ENCODE measurements around the gene PRR35. TPM values are rescaled to one million over a fixed set of nuclear protein-coding genes. Genes with fewer than 3 reads are reported as not detected.
A peak's percentile ranks its signal among the peaks of the same experiment; 100 is the strongest.

The PRR35 gene
- total and polyA plus RNA-seq, 3 donors from 2014 or later = 1.7 to 7.2 (median 5.0) TPM

DNA sequence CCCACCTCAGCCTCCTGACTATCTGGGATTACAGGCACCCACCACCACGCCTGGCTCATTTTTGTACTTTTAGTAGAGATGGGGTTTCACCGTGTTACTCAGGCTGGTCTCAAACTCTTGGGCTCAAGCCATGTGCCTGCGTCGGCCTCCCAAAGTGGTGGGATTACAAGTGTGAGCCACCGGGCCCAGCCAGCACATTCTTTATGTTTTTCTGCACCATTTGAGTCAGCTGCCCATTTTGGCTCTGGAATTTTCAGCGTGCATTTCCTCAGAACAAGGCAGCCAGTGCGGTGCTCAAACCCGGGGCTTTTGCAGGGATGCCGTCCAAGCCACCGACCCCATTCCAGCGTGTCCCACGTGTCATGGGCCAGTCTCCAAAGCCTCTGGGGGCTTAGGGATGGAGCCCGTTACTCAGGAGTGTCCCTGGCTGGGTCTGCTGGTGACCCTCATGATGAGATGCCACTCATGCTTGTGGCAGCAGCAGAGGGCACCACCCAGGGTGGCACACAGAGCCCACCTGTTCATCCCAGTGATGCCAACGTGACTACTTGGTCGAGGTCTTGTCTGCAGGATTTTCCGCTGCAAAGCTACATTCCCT is 26.0 kb downstream of the PRR35 start:
- Histone ChIP-seq H3K4me3 (no peak overlapping the region), H3K36me3 (ENCODE audit: low read depth, missing control alignments) (no peaks in the 10 kb centered on the region), H3K27me3 (no peaks in the 10 kb centered on the region), H3K9me3 (no peaks in the 10 kb centered on the region), H3K27ac (no peak overlapping the region), H3K4me1 (peaks cover 19% of the 10 kb centered on the region)
- intact Hi-C loops (cut with DNase I; ENCODE audit: low total_unique reads) = loop anchor here (10.0 kb wide), 2 partner anchors 49 to 79 kb away; partner anchors contain the start of genes METTL26, RHOT2 and WFIKKN1
- 46 to 58% methylated on average over 8 to 16 of the region's 16 CpGs for WGBS, 2 donors
- DNase-seq = no peak
- no peak for TF ChIP-seq POLR2A (IDR thresholded peaks at IDR 0.05)
- TF ChIP-seq CTCF (IDR thresholded peaks at IDR 0.05) = no peak

- Histone ChIP-seq H3K4me3 (no peak overlapping the region), H3K4me1 (peaks cover 22% of the 10 kb centered on the region)
Measured at GRCh38 chr16:586645-587590, 26.7 kb downstream of the PRR35 start.

DNA sequence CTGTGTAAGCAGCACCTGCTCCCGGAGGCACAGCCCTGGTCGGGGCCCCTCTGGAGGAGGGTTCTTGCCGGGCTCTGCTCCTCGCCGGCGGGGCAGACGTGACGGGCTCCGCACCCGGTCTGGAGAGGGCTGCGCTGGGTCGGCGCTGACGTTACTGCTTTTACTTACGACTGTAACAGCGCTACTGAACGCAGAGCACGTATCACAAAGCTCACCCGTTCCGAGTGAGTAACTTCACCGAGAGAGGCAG is 28.4 kb downstream of the PRR35 start:
- H3K36me3 ChIP-seq (ENCODE audit: low read depth, missing control alignments) = no peaks in the 10 kb centered on the region
- H3K27me3 ChIP-seq = no peaks in the 10 kb centered on the region
- peak overlapping the region; percentile 84 to 86 for H3K4me3 ChIP-seq
- no peaks in the 10 kb centered on the region for H3K9me3 ChIP-seq
- no peak for TF ChIP-seq CTCF (IDR thresholded peaks at IDR 0.05)
- no peak for TF ChIP-seq POLR2A (IDR thresholded peaks at IDR 0.05)
- intact Hi-C loops (cut with DNase I; ENCODE audit: low total_unique reads) = loop anchor here (10.0 kb wide), 2 partner anchors 46 to 76 kb away; partner anchors contain the start of genes METTL26, RHOT2 and WFIKKN1
- 0% methylated on average over 1 to 21 of the region's 21 CpGs for WGBS, 2 donors
- H3K4me1 ChIP-seq = peaks cover 35% of the 10 kb centered on the region
- peak overlapping the region; percentile 96 to 98 for H3K27ac ChIP-seq
- peak; percentile 55 for DNase-seq

More at GRCh38 chr16:586645-587590, 26.7 kb downstream of the PRR35 start:
- Histone ChIP-seq H3K27ac (peak overlapping the region in 1 of 2 donors; percentile 8), H3K27me3 (no peaks in the 10 kb centered on the region), H3K36me3 (ENCODE audit: low read depth, missing control alignments) (no peaks in the 10 kb centered on the region), H3K9me3 (no peaks in the 10 kb centered on the region)
- DNase-seq = no peak
- 60 to 68% methylated on average over 9 to 11 of the region's 14 CpGs for WGBS, 2 donors
- intact Hi-C loops (cut with DNase I; ENCODE audit: low total_unique reads) = loop anchor here (10.0 kb wide), 2 partner anchors 48 to 78 kb away; partner anchors contain the start of genes METTL26, RHOT2 and WFIKKN1
- TF ChIP-seq POLR2A (IDR thresholded peaks at IDR 0.05) (no peak), CTCF (IDR thresholded peaks at IDR 0.05) (no peak)

DNA sequence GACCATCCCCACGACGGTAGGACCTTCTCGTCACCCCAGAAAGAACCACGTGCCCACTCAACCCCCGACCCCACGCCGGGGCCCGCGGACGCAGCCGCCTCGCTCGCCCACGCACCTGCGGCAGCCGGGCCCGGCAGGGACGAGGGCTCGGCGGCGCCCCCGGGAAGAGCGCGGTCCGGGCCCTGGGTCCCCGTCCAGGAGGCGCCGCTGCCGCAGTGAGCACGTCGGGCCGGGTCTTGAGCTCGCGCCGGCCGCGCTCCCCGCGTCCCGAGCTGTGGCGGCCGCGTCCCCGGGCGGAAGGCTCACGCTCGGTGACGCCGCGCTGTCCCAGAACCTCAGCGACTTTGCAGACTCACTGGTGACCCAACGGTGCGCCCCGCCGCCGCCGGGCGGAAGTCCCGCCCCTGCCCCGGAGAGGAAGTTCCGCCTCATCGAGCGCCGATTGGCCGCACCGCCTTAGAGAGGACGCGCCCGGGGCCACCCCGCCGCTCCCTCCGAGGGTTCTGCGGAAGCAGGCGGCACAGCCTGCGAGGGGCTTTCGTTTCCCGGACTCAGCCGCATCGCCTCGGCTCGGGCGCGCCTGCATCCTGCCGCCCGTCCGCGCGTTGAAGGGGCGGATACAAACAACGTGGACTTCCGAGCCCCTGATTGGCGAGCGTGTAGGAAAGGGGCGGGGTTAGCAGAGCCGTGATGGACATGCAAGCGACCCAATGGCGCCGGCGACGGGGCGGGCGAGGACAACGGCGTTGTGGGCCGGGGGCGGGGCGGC is 28.9 kb downstream of the PRR35 start:
- H3K4me3 ChIP-seq = peak overlapping the region; percentile 84 to 86
- TF ChIP-seq CTCF (IDR thresholded peaks at IDR 0.05) (no peak), POLR2A (IDR thresholded peaks at IDR 0.05) (no peak)
- H3K4me1 ChIP-seq = peaks cover 33% of the 10 kb centered on the region
- intact Hi-C loops (cut with DNase I; ENCODE audit: low total_unique reads) = loop anchor here (10.0 kb wide), 2 partner anchors 46 to 76 kb away; partner anchors contain the start of genes METTL26, RHOT2 and WFIKKN1
- no peaks in the 10 kb centered on the region for H3K9me3 ChIP-seq
- H3K27me3 ChIP-seq = no peaks in the 10 kb centered on the region
- DNase-seq = peak; percentile 99
- no peaks in the 10 kb centered on the region for H3K36me3 ChIP-seq (ENCODE audit: low read depth, missing control alignments)
- peak overlapping the region; percentile 96 to 98 for H3K27ac ChIP-seq
- WGBS, 2 donors = 1% methylated on average over 19 to 70 of the region's 107 CpGs
